Measurements from ENCODE around the gene RFC2.
"Not testable (repeated sequence)": the region's sequence is repeated elsewhere in the genome, so short reads cannot be mapped to it uniquely, and the experiment has no call there.

Gene RFC2

GRCh38 chr7:74282748-74283459 lies 28.7 kb upstream of the RFC2 start:
- no peak for DNase-seq

- DNase-seq: no peak
These were observed 26.8 kb upstream of the RFC2 start for GRCh38 chr7:74280985-74281384.

GRCh38 chr7:74277636-74278035 lies 23.4 kb upstream of the RFC2 start:
- DNase-seq: no peak

- DNase-seq: no peak
These were observed 21.2 kb upstream of the RFC2 start for GRCh38 chr7:74275401-74275881.

- peak; percentile 8 for DNase-seq
These were observed 18.3 kb upstream of the RFC2 start for GRCh38 chr7:74272305-74273038.

- no peak for DNase-seq
These were observed 17.5 kb upstream of the RFC2 start for GRCh38 chr7:74271742-74272141.

GRCh38 chr7:74269757-74270277 lies 15.6 kb upstream of the RFC2 start:
- peak; percentile 78 for DNase-seq

GRCh38 chr7:74267756-74268565 lies 13.8 kb upstream of the RFC2 start:
- no peak for DNase-seq

- no peak for DNase-seq
These were observed 12.2 kb upstream of the RFC2 start for GRCh38 chr7:74266191-74266963.

- DNase-seq: no peak
These were observed 9.4 kb upstream of the RFC2 start for GRCh38 chr7:74263399-74264120.

GRCh38 chr7:74262639-74263398 lies 8.6 kb upstream of the RFC2 start:
- no peak for DNase-seq

- DNase-seq: no peak
These were observed 4.4 kb upstream of the RFC2 start for GRCh38 chr7:74258639-74259038.

GRCh38 chr7:74256491-74257408 lies 2.6 kb upstream of the RFC2 start:
- DNase-seq: no peak

- not testable (repeated sequence) for DNase-seq
These were observed 1.3 kb upstream of the RFC2 start for GRCh38 chr7:74255461-74255860.

GRCh38 chr7:74254858-74255379 lies 720 bp upstream of the RFC2 start:
- no peak for DNase-seq

GRCh38 chr7:74253835-74254128 lies 417 bp downstream of the RFC2 start:
- DNase-seq: no peak

- no peak for DNase-seq
These were observed 868 bp downstream of the RFC2 start for GRCh38 chr7:74253331-74253730.

GRCh38 chr7:74252893-74253292 lies 1.3 kb downstream of the RFC2 start:
- DNase-seq: no peak

GRCh38 chr7:74249058-74249457 lies 5.1 kb downstream of the RFC2 start:
- not testable (repeated sequence) for DNase-seq

GRCh38 chr7:74248156-74248555 lies 6.0 kb downstream of the RFC2 start:
- no peak for DNase-seq
